OCI-LY7 (cell line): ENCODE data around the gene SIGMAR1. TPM values are rescaled to one million over a fixed set of nuclear protein-coding genes. Genes with fewer than 3 reads are reported as not detected.

Experiments used
- BruUV-seq: library from RNA; stranded (reverse); fragments of 400-500 nt; replicated peaks from 2 replicates; lab custom pipeline; 2021; lab: Mats Ljungman, UMichigan
- CTCF ChIA-PET: fragments of 300-600 bp; sonication (Branson Sonifier 250); formaldehyde crosslinking; loops from one replicate; lab custom pipeline; 2022; ENCODE audit warnings: antibody characterized with exemption; ENCODE audit not compliant: unreplicated experiment; lab: Charles Lee
- POLR2A ChIA-PET: fragments of 300-600 bp; sonication (Branson Sonifier 250); formaldehyde crosslinking; loops from one replicate; lab custom pipeline; 2022; ENCODE audit warnings: antibody characterized with exemption; lab: Charles Lee
- DNase-seq: peaks from one replicate; pipeline ENCODE4 v3.0.0-alpha.2; 2015; ENCODE audit warnings: low spot score
- H2AFZ ChIP-seq: fragments of 200-600 bp; sonication (generic), shearing (Covaris generic); 2 replicates; pipeline ENCODE4 v1.6.1; 2014; ENCODE audit warnings: mild to moderate bottlenecking, antibody characterized with exemption, low read length, moderate library complexity
- H3K27ac ChIP-seq: fragments of 200-600 bp; sonication (generic); 2 replicates; pipeline ENCODE4 v1.5.1; 2014; ENCODE audit warnings: mixed run types, low read depth, mild to moderate bottlenecking, moderate library complexity, low read length, inconsistent platforms; ENCODE audit not compliant: poor library complexity, severe bottlenecking
- H3K36me3 ChIP-seq: fragments of 200-600 bp; sonication (generic); 2 replicates; pipeline ENCODE4 v1.6.1; 2014; ENCODE audit warnings: mild to moderate bottlenecking, antibody characterized with exemption, low read length, moderate library complexity, mixed read lengths; ENCODE audit not compliant: insufficient read depth
- H3K4me1 ChIP-seq: fragments of 200-600 bp; sonication (generic); 2 replicates; pipeline ENCODE4 v1.5.1; 2014; ENCODE audit warnings: mild to moderate bottlenecking, low read length; ENCODE audit not compliant: insufficient read depth, poor library complexity, severe bottlenecking
- H3K4me2 ChIP-seq: fragments of 200-600 bp; sonication (generic); 2 replicates; pipeline ENCODE4 v1.6.1; 2014; ENCODE audit warnings: mild to moderate bottlenecking, low read length
- H3K4me3 ChIP-seq: fragments of 200-600 bp; sonication (generic); 2 replicates; pipeline ENCODE4 v1.5.1; 2014; ENCODE audit warnings: mild to moderate bottlenecking, low read depth, low read length; ENCODE audit not compliant: poor library complexity, severe bottlenecking
- H3K79me2 ChIP-seq: fragments of 200-600 bp; sonication (generic); 2 replicates; pipeline ENCODE4 v1.6.1; 2016; ENCODE audit warnings: low read depth, mild to moderate bottlenecking, low read length, moderate library complexity, mixed read lengths; ENCODE audit not compliant: insufficient read depth
- H3K9me2 ChIP-seq: fragments of 200-600 bp; sonication (generic); 2 replicates; pipeline ENCODE4 v1.6.1; 2016; ENCODE audit warnings: mild to moderate bottlenecking, low read length, mixed read lengths; ENCODE audit not compliant: insufficient read depth
- H3K9me3 ChIP-seq: fragments of 200-600 bp; sonication (generic); 2 replicates; pipeline ENCODE4 v1.6.1; 2014; ENCODE audit warnings: mild to moderate bottlenecking, mixed run types, low read length, mixed read lengths
- H4K20me1 ChIP-seq: fragments of 200-600 bp; sonication (generic); 2 replicates; pipeline ENCODE4 v1.6.1; 2014; ENCODE audit warnings: mild to moderate bottlenecking, antibody characterized with exemption, low read length, moderate library complexity, mixed read lengths; ENCODE audit not compliant: insufficient read depth
- CTCF ChIP-seq: fragments of 200-600 bp; sonication (generic); conservative IDR thresholded peaks from 2 replicates; pipeline ENCODE4 v1.5.1; 2014; ENCODE audit warnings: mild to moderate bottlenecking, antibody characterized with exemption, low read length, moderate library complexity, mixed read lengths
- EZH2phosphoT487 ChIP-seq: fragments of 200-600 bp; sonication (generic); IDR thresholded peaks from 2 replicates; pipeline ENCODE4 v1.6.1; 2018; ENCODE audit warnings: low read depth, borderline replicate concordance, mild to moderate bottlenecking, mixed run types, antibody characterized with exemption, low read length, moderate library complexity, mixed read lengths
- intact Hi-C: fragments of 100-400 bp; cut with micrococcal nuclease; formaldehyde crosslinking; loops from one replicate; pipeline ENCODE4 v1.10.0; 2022; ENCODE audit not compliant: unreplicated experiment
- total RNA-seq, 2 experiments: library from RNA; depleted of rRNA in 1 of 2; stranded (reverse); fragments of >200 nt in 1 of 2; shearing (Covaris generic) in 1 of 2; gene quantifications; 2 replicates each; pipeline ENCODE4 v1.2.3, GENCODE V29; 2014 to 2022

The SIGMAR1 gene
- total RNA-seq, 2 experiments from 2014 or later: 103 to 110 TPM

- Histone ChIP-seq H3K79me2 (no peaks in the 10 kb centered on the region), H3K4me2 (no peak overlapping the region), H3K9me3 (no peaks in the 10 kb centered on the region), H3K4me3 (no peak overlapping the region), H3K4me1 (no peaks in the 10 kb centered on the region), H3K36me3 (no peaks in the 10 kb centered on the region), H3K9me2 (no peaks in the 10 kb centered on the region), H3K27ac (no peak overlapping the region), H2AFZ (no peak overlapping the region), H4K20me1 (no peaks in the 10 kb centered on the region)
- POLR2A ChIA-PET: no interaction called here
- intact Hi-C loops: no loop called here
- no TSS peak for BruUV-seq
- CTCF ChIA-PET: no interaction called here
- no peak for DNase-seq
- TF ChIP-seq CTCF (no peak), EZH2phosphoT487 (no peak)
Measured at GRCh38 chr9:34658461-34658860, 20.9 kb upstream of the SIGMAR1 start.

GRCh38 chr9:34656992-34657391 lies 19.4 kb upstream of the SIGMAR1 start:
- Histone ChIP-seq H3K4me1 (peaks cover 2% of the 10 kb centered on the region), H3K79me2 (no peaks in the 10 kb centered on the region), H3K4me3 (no peak overlapping the region), H3K9me3 (no peaks in the 10 kb centered on the region), H3K4me2 (no peak overlapping the region), H3K36me3 (no peaks in the 10 kb centered on the region), H4K20me1 (no peaks in the 10 kb centered on the region), H2AFZ (no peak overlapping the region), H3K27ac (no peak overlapping the region), H3K9me2 (no peaks in the 10 kb centered on the region)
- POLR2A ChIA-PET: interaction anchor here (0.6 kb wide), 1 partner anchor 52 kb away, joined by 4 read pairs; no protein-coding TSS in a partner anchor
- no peak for TF ChIP-seq CTCF
- CTCF ChIA-PET: no interaction called here
- intact Hi-C loops: no loop called here
- DNase-seq: no peak
- no TSS peak for BruUV-seq

- H3K4me2 ChIP-seq: no peak overlapping the region
- H2AFZ ChIP-seq: no peak overlapping the region
- H3K9me3 ChIP-seq: no peaks in the 10 kb centered on the region
- H3K4me3 ChIP-seq: no peak overlapping the region
- no peaks in the 10 kb centered on the region for H4K20me1 ChIP-seq
- H3K79me2 ChIP-seq: no peaks in the 10 kb centered on the region
- ChIA-PET CTCF (no interaction called here), POLR2A (no interaction called here)
- no peaks in the 10 kb centered on the region for H3K36me3 ChIP-seq
- H3K9me2 ChIP-seq: no peaks in the 10 kb centered on the region
- intact Hi-C loops: no loop called here
- peaks cover 4% of the 10 kb centered on the region for H3K4me1 ChIP-seq
- TF ChIP-seq CTCF: no peak
- no peak for TF ChIP-seq EZH2phosphoT487
- no peak overlapping the region for H3K27ac ChIP-seq
- BruUV-seq: no TSS peak
- no peak for DNase-seq
Measured at GRCh38 chr9:34655394-34655793, 17.8 kb upstream of the SIGMAR1 start.
